Right atrium auricular region (tissue), 2 donors: ENCODE data around the gene TMEM59L. TPM values are rescaled to one million over a fixed set of nuclear protein-coding genes. Genes with fewer than 3 reads are reported as not detected.

Experiments
- DNase-seq: peaks from one replicate; pipeline ENCODE4 v3.0.0-alpha.2; 2019; ENCODE audit warnings: low spot score
- H3K27ac ChIP-seq, 2 donors: fragments of 200-600 bp; sonication (generic); 1 replicate in 1 of 2; 2 replicates in 1 of 2; pipeline ENCODE4 v1.5.1; 2016 to 2019
- H3K27me3 ChIP-seq, 2 donors: fragments of 200-600 bp; sonication (generic); one replicate each; pipeline versions ENCODE4 v1.5.1 to v1.6.0; 2017 to 2019
- H3K36me3 ChIP-seq: fragments of 200-600 bp; sonication (generic); one replicate; pipeline ENCODE4 v1.5.1; 2016
- H3K4me1 ChIP-seq, 2 donors: fragments of 200-600 bp; sonication (generic); one replicate each; pipeline versions ENCODE4 v1.5.1 to v1.6.0; 2017 to 2019
- H3K4me3 ChIP-seq, 2 donors: fragments of 200-600 bp; sonication (generic); 1 replicate in 1 of 2; 2 replicates in 1 of 2; pipeline ENCODE4 v1.5.1; 2017 to 2019; ENCODE audit warnings: mild to moderate bottlenecking in 1 of 2, moderate library complexity in 1 of 2
- H3K9me3 ChIP-seq, 2 donors: fragments of 200-600 bp; sonication (generic); one replicate each; pipeline ENCODE4 v1.5.1; 2019
- CTCF ChIP-seq, 2 donors: fragments of 200-600 bp; sonication (generic); IDR thresholded peaks; one replicate each; pipeline ENCODE4 v1.5.1; 2019; ENCODE audit warnings: antibody characterized with exemption in 2 of 2
- total RNA-seq, 2 donors: library from RNA; depleted of rRNA; stranded (reverse); fragments of >200 nt; gene quantifications; one replicate each; pipeline ENCODE4 v1.1.0, GENCODE V29; 2016

TMEM59L gene
- total RNA-seq, 2 donors from 2014 or later, result 2.2 to 3.0 TPM

GRCh38 chr19:18617562-18617961, 4.9 kb downstream of the TMEM59L start:
- Histone ChIP-seq H3K4me3 (no peak overlapping the region), H3K27ac (no peak overlapping the region), H3K4me1 (peaks cover 0 to 8% of the 10 kb centered on the region in 2 donors), H3K27me3 (peaks cover 7 to 9% of the 10 kb centered on the region in 2 donors), H3K36me3 (no peaks in the 10 kb centered on the region), H3K9me3 (no peaks in the 10 kb centered on the region)
- TF ChIP-seq CTCF (IDR thresholded peaks at IDR 0.05), result no peak
- no peak for DNase-seq

- no peak for DNase-seq
- no peak overlapping the region for H3K4me3 ChIP-seq
- no peak for TF ChIP-seq CTCF (IDR thresholded peaks at IDR 0.05)
- peaks cover under 1 to 5% of the 10 kb centered on the region in 2 donors for H3K27me3 ChIP-seq
- no peaks in the 10 kb centered on the region for H3K9me3 ChIP-seq
- no peaks in the 10 kb centered on the region for H3K36me3 ChIP-seq
- H3K4me1 ChIP-seq, result peaks cover 0 to 1% of the 10 kb centered on the region in 2 donors
- H3K27ac ChIP-seq, result no peak overlapping the region
Measured at GRCh38 chr19:18618236-18618635, 5.6 kb downstream of the TMEM59L start.

GRCh38 chr19:18620311-18620710, 7.6 kb downstream of the TMEM59L start:
- Histone ChIP-seq H3K4me3 (no peak overlapping the region), H3K4me1 (no peaks in the 10 kb centered on the region), H3K36me3 (no peaks in the 10 kb centered on the region), H3K9me3 (no peaks in the 10 kb centered on the region), H3K27me3 (no peaks in the 10 kb centered on the region), H3K27ac (no peak overlapping the region)
- TF ChIP-seq CTCF (IDR thresholded peaks at IDR 0.05), result no peak
- DNase-seq, result no peak

- no peaks in the 10 kb centered on the region for H3K4me1 ChIP-seq
- H3K9me3 ChIP-seq, result no peaks in the 10 kb centered on the region
- no peak for TF ChIP-seq CTCF (IDR thresholded peaks at IDR 0.05)
- H3K4me3 ChIP-seq, result no peak overlapping the region
- no peaks in the 10 kb centered on the region for H3K27me3 ChIP-seq
- DNase-seq, result no peak
- H3K27ac ChIP-seq, result no peak overlapping the region
- no peaks in the 10 kb centered on the region for H3K36me3 ChIP-seq
Measured at GRCh38 chr19:18620902-18621301, 8.2 kb downstream of the TMEM59L start.

- TF ChIP-seq CTCF (IDR thresholded peaks at IDR 0.05), result no peak
Measured at GRCh38 chr19:18626906-18627305, 14.2 kb downstream of the TMEM59L start.

More at GRCh38 chr19:18626906-18627305, 14.2 kb downstream of the TMEM59L start:
- Histone ChIP-seq H3K4me1 (no peaks in the 10 kb centered on the region), H3K27ac (no peak overlapping the region), H3K27me3 (no peaks in the 10 kb centered on the region), H3K36me3 (no peaks in the 10 kb centered on the region), H3K9me3 (no peaks in the 10 kb centered on the region), H3K4me3 (no peak overlapping the region)
- no peak for DNase-seq
